Keratinocyte (primary cell): ENCODE results near the gene CDKN2B. TPM values are rescaled to one million over a fixed set of nuclear protein-coding genes. Genes with fewer than 3 reads are reported as not detected.

ENCODE experiments used
- DNase-seq: peaks from one replicate; pipeline ENCODE4 v3.0.0-alpha.2; 2011; ENCODE audit warnings: low read depth, missing footprints, low spot score
- FAIRE-seq: peaks from 2 replicates; lab custom pipeline; 2011; peaks lifted over from hg19 to GRCh38; lab: Jason Lieb, UNC
- H2AFZ ChIP-seq: 2 replicates; pipeline ENCODE4 v1.6.0; 2012; ENCODE audit warnings: low read length, control low read depth, inconsistent platforms; ENCODE audit not compliant: control insufficient read depth
- H3K27ac ChIP-seq: 2 replicates; pipeline ENCODE4 v1.5.1; 2011; ENCODE audit warnings: low read length; ENCODE audit not compliant: control insufficient read depth, insufficient read depth
- H3K27me3 ChIP-seq: 3 replicates; pipeline ENCODE4 v1.6.0; 2011; ENCODE audit warnings: low read length; ENCODE audit not compliant: control insufficient read depth, insufficient read depth; ENCODE audit errors: extremely low read depth
- H3K36me3 ChIP-seq, 2 experiments: 2 replicates in 1 of 2; 3 replicates in 1 of 2; pipeline ENCODE4 v1.5.1; 2011; ENCODE audit warnings: low read length in 2 of 2, mild to moderate bottlenecking in 1 of 2; ENCODE audit not compliant: control insufficient read depth in 2 of 2, insufficient read depth in 2 of 2; ENCODE audit errors: extremely low read depth in 1 of 2
- H3K4me1 ChIP-seq: 3 replicates; pipeline ENCODE4 v1.5.1; 2011; ENCODE audit warnings: low read length; ENCODE audit not compliant: control insufficient read depth, insufficient read depth; ENCODE audit errors: extremely low read depth
- H3K4me2 ChIP-seq: 3 replicates; pipeline ENCODE4 v1.6.0; 2011; ENCODE audit warnings: low read depth, low read length; ENCODE audit not compliant: control insufficient read depth, insufficient read depth; ENCODE audit errors: extremely low read depth
- H3K4me3 ChIP-seq, 3 experiments: fragments of 200-600 bp in 1 of 3; sonication (generic) in 1 of 3; 2 replicates in 2 of 3; 3 replicates in 1 of 3; pipeline ENCODE4 v1.5.1; 2011 to 2016; ENCODE audit warnings: low read length in 3 of 3, mild to moderate bottlenecking in 3 of 3, control low read depth in 2 of 3, inconsistent platforms in 1 of 3, low read depth in 1 of 3, mixed read lengths in 1 of 3, mixed run types in 1 of 3, moderate library complexity in 1 of 3; ENCODE audit not compliant: control insufficient read depth in 2 of 3, insufficient read depth in 2 of 3; ENCODE audit errors: extremely low read depth in 1 of 3
- H3K79me2 ChIP-seq: 2 replicates; pipeline ENCODE4 v1.6.0; 2012; ENCODE audit warnings: low read length; ENCODE audit not compliant: control insufficient read depth, insufficient read depth
- H3K9ac ChIP-seq: 3 replicates; pipeline ENCODE4 v1.6.0; 2011; ENCODE audit warnings: low read length; ENCODE audit not compliant: control insufficient read depth, insufficient read depth; ENCODE audit errors: extremely low read depth
- H3K9me1 ChIP-seq: 3 replicates; pipeline ENCODE4 v1.6.0; 2011; ENCODE audit warnings: low read length; ENCODE audit not compliant: control insufficient read depth, insufficient read depth; ENCODE audit errors: extremely low read depth
- H3K9me3 ChIP-seq: 2 replicates; pipeline ENCODE4 v1.5.1; 2012; ENCODE audit warnings: low read depth, low read length; ENCODE audit not compliant: control insufficient read depth
- H4K20me1 ChIP-seq: 3 replicates; pipeline ENCODE4 v1.6.0; 2011; ENCODE audit warnings: low read length; ENCODE audit not compliant: control insufficient read depth, insufficient read depth; ENCODE audit errors: extremely low read depth
- EZH2 ChIP-seq: IDR thresholded peaks from one replicate; pipeline ENCODE4 v1.6.1; 2012; ENCODE audit warnings: inconsistent platforms, mild to moderate bottlenecking, low read length, moderate library complexity
- dilution Hi-C: fragments of 300-500 bp; cut with MboI; formaldehyde crosslinking; loops from one replicate; pipeline ENCODE4 v1.7.0; 2020; ENCODE audit warnings: low sequenced_read_pairs; ENCODE audit not compliant: extremely low pct_ligation_motif_present
- polyA plus RNA-seq, 5 experiments: library from polyadenylated mRNA; depleted of rRNA in 3 of 5; stranded (reverse) in 3 of 5; stranded (forward) in 1 of 5; unstranded in 1 of 5; fragments of >200 nt; gene quantifications; 1 replicate in 1 of 5; 2 replicates in 3 of 5; 3 replicates in 1 of 5; pipeline versions ENCODE4 v1.2.1 to v1.2.3, GENCODE V29; 2011 to 2012; ENCODE audit warnings: missing spikeins in 2 of 5, low read depth in 1 of 5, low replicate concordance in 1 of 5
- TF ChIP-seq, protein P1 (sequence below), 3 experiments: IDR thresholded peaks in 1 of 3; conservative IDR thresholded peaks in 1 of 3; optimal IDR thresholded peaks in 1 of 3; 2 replicates in 2 of 3; 3 replicates in 1 of 3; pipeline versions ENCODE3 to v1.5.1; 2011; ENCODE audit warnings: low read length in 3 of 3, mild to moderate bottlenecking in 3 of 3, moderate library complexity in 2 of 3, control low read depth in 1 of 3, inconsistent platforms in 1 of 3; ENCODE audit not compliant: insufficient read depth in 2 of 3; ENCODE audit errors: extremely low read depth in 1 of 3

CDKN2B gene
- polyA plus RNA-seq, 1 donor (not counting 4 experiments of a cell fraction or from before 2014, with no cell fraction given), result 19.9 TPM

GRCh38 chr9:22056402-22056801 is 47.3 kb upstream of the CDKN2B start:
- Histone ChIP-seq H3K27ac (no peak overlapping the region), H3K4me1 (peaks cover 21% of the 10 kb centered on the region), H3K9ac (no peak overlapping the region), H3K4me3 (no peak overlapping the region), H3K9me1 (no peaks in the 10 kb centered on the region), H4K20me1 (no peaks in the 10 kb centered on the region), H3K9me3 (no peaks in the 10 kb centered on the region), H3K79me2 (no peaks in the 10 kb centered on the region), H3K36me3 (no peaks in the 10 kb centered on the region), H3K27me3 (no peaks in the 10 kb centered on the region), H2AFZ (no peak overlapping the region), H3K4me2 (no peak overlapping the region)
- FAIRE-seq (no peak), DNase-seq (no peak)
- dilution Hi-C loops, result no loop called here
- no peak for TF ChIP-seq EZH2
- TF ChIP-seq, protein P1, sequence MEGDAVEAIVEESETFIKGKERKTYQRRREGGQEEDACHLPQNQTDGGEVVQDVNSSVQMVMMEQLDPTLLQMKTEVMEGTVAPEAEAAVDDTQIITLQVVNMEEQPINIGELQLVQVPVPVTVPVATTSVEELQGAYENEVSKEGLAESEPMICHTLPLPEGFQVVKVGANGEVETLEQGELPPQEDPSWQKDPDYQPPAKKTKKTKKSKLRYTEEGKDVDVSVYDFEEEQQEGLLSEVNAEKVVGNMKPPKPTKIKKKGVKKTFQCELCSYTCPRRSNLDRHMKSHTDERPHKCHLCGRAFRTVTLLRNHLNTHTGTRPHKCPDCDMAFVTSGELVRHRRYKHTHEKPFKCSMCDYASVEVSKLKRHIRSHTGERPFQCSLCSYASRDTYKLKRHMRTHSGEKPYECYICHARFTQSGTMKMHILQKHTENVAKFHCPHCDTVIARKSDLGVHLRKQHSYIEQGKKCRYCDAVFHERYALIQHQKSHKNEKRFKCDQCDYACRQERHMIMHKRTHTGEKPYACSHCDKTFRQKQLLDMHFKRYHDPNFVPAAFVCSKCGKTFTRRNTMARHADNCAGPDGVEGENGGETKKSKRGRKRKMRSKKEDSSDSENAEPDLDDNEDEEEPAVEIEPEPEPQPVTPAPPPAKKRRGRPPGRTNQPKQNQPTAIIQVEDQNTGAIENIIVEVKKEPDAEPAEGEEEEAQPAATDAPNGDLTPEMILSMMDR (optimal IDR thresholded peaks at IDR 0.05 in 1 of 3, IDR thresholded peaks at IDR 0.05 in 1 of 3, conservative IDR thresholded peaks at IDR 0.05 in 1 of 3; ENCODE audit: extremely low read depth in 1 of 3, insufficient read depth in 2 of 3, low read length in 3 of 3), result no peak

- TF ChIP-seq, protein P1 (optimal IDR thresholded peaks at IDR 0.05 in 1 of 3, IDR thresholded peaks at IDR 0.05 in 1 of 3, conservative IDR thresholded peaks at IDR 0.05 in 1 of 3; ENCODE audit: extremely low read depth in 1 of 3, insufficient read depth in 2 of 3, low read length in 3 of 3), result no peak
- TF ChIP-seq EZH2, result no peak
- Histone ChIP-seq H3K4me1 (peaks cover 31% of the 10 kb centered on the region), H3K27ac (no peak overlapping the region), H3K27me3 (no peaks in the 10 kb centered on the region), H3K9me3 (no peaks in the 10 kb centered on the region), H3K9ac (no peak overlapping the region), H3K36me3 (no peaks in the 10 kb centered on the region), H4K20me1 (no peaks in the 10 kb centered on the region), H3K9me1 (no peaks in the 10 kb centered on the region), H3K4me2 (no peak overlapping the region), H3K79me2 (no peaks in the 10 kb centered on the region), H3K4me3 (no peak overlapping the region), H2AFZ (no peak overlapping the region)
- dilution Hi-C loops, result no loop called here
- no peak for FAIRE-seq
- DNase-seq, result no peak
These were observed 46.0 kb upstream of the CDKN2B start for GRCh38 chr9:22055090-22055489.
